PC-9 (cell line): ENCODE measurements around the gene IRS1. TPM values are rescaled to one million over a fixed set of nuclear protein-coding genes. Genes with fewer than 3 reads are reported as not detected.

Source experiments
- BruUV-seq: library from RNA; stranded (reverse); fragments of 400-500 nt; replicated peaks from 2 replicates; lab custom pipeline; 2021; lab: Mats Ljungman, UMichigan
- CTCF ChIA-PET: fragments of 300-600 bp; sonication (Branson Sonifier 250); formaldehyde crosslinking; loops from one replicate; lab custom pipeline; 2022; ENCODE audit warnings: antibody characterized with exemption; lab: Charles Lee
- POLR2A ChIA-PET: fragments of 300-600 bp; sonication (Branson Sonifier 250); formaldehyde crosslinking; loops from one replicate; lab custom pipeline; 2022; ENCODE audit warnings: antibody characterized with exemption; ENCODE audit not compliant: unreplicated experiment; lab: Charles Lee
- DNase-seq, 2 experiments: peaks; one replicate each; pipeline versions ENCODE4 v3.0.0 to v3.0.0-alpha.2; 2015 to 2022; ENCODE audit warnings: mixed read lengths in 1 of 2
- H2AFZ ChIP-seq: fragments of 200-600 bp; sonication (generic); 2 replicates; pipeline ENCODE4 v1.8.1; 2017; ENCODE audit warnings: antibody characterized with exemption
- H3F3A ChIP-seq: fragments of 200-600 bp; sonication (generic); 2 replicates; pipeline ENCODE4 v1.8.1; 2017; ENCODE audit warnings: antibody characterized with exemption, mild to moderate bottlenecking, low read depth; ENCODE audit not compliant: insufficient read depth
- H3K27ac ChIP-seq: fragments of 200-600 bp; sonication (generic); 2 replicates; pipeline ENCODE4 v1.6.1; 2016; ENCODE audit warnings: mixed run types
- H3K27me3 ChIP-seq: fragments of 200-600 bp; sonication (generic); 2 replicates; pipeline ENCODE4 v1.6.1; 2016; ENCODE audit warnings: low read depth, mixed run types; ENCODE audit not compliant: insufficient read depth
- H3K36me3 ChIP-seq: fragments of 200-600 bp; sonication (generic); 2 replicates; pipeline ENCODE4 v1.6.1; 2016; ENCODE audit warnings: low read depth, mixed run types
- H3K4me1 ChIP-seq: fragments of 200-600 bp; sonication (generic); replicated peaks from 2 replicates; pipeline ENCODE4 v1.6.1; 2016; ENCODE audit warnings: mixed run types; ENCODE audit not compliant: insufficient read depth
- H3K4me2 ChIP-seq: fragments of 200-600 bp; sonication (generic); 2 replicates; pipeline ENCODE4 v1.6.1; 2017; ENCODE audit warnings: mixed run types
- H3K4me3 ChIP-seq: fragments of 200-600 bp; sonication (generic); 2 replicates; pipeline ENCODE4 v1.6.1; 2016; ENCODE audit warnings: mixed run types
- H3K79me2 ChIP-seq: fragments of 200-600 bp; sonication (generic); 2 replicates; pipeline ENCODE4 v1.6.1; 2017; ENCODE audit warnings: low read depth, mixed run types
- H3K9me2 ChIP-seq: fragments of 200-600 bp; sonication (generic); 2 replicates; pipeline ENCODE4 v1.8.1; 2017; ENCODE audit warnings: mild to moderate bottlenecking; ENCODE audit not compliant: insufficient read depth
- H3K9me3 ChIP-seq: fragments of 200-600 bp; sonication (generic); 2 replicates; pipeline ENCODE4 v1.8.1; 2016; ENCODE audit warnings: low read depth; ENCODE audit not compliant: insufficient read depth
- H4K20me1 ChIP-seq: fragments of 200-600 bp; sonication (generic); 2 replicates; pipeline ENCODE4 v1.8.1; 2017; ENCODE audit not compliant: insufficient read depth
- EZH2 ChIP-seq: fragments of 200-600 bp; sonication (generic); IDR thresholded peaks from 2 replicates; pipeline ENCODE4 v1.8.0; 2017; ENCODE audit warnings: antibody characterized with exemption, low read depth
- intact Hi-C: fragments of 100-400 bp; cut with micrococcal nuclease; formaldehyde crosslinking; loops from one replicate; pipeline ENCODE4 v1.10.0; 2022; ENCODE audit not compliant: unreplicated experiment
- total RNA-seq: library from RNA; stranded (reverse); gene quantifications from 2 replicates; pipeline ENCODE4 v1.2.3, GENCODE V29; 2021
- TF ChIP-seq, protein P1 (sequence below): fragments of 200-600 bp; sonication (generic); conservative IDR thresholded peaks from 2 replicates; pipeline ENCODE4 v1.6.1; 2017; ENCODE audit warnings: mixed run types, antibody characterized with exemption, mild to moderate bottlenecking, moderate library complexity

Gene IRS1
- total RNA-seq, 1 experiment from 2014 or later, result 28.6 TPM

GRCh38 chr2:226720948-226721347 is 78.7 kb downstream of the IRS1 start:
- BruUV-seq, result no TSS peak
- Histone ChIP-seq H3F3A (no peaks in the 10 kb centered on the region), H3K9me3 (no peaks in the 10 kb centered on the region), H2AFZ (no peak overlapping the region), H3K4me1 (no peaks in the 10 kb centered on the region), H3K27me3 (no peaks in the 10 kb centered on the region), H4K20me1 (no peaks in the 10 kb centered on the region), H3K9me2 (no peaks in the 10 kb centered on the region), H3K36me3 (no peaks in the 10 kb centered on the region), H3K27ac (no peak overlapping the region), H3K79me2 (no peaks in the 10 kb centered on the region), H3K4me2 (no peak overlapping the region), H3K4me3 (no peak overlapping the region)
- DNase-seq, result no peak
- POLR2A ChIA-PET, result interaction anchor here (0.6 kb wide), 1 partner anchor 635 kb away, joined by 3 read pairs; no protein-coding TSS in a partner anchor
- intact Hi-C loops, result no loop called here
- TF ChIP-seq, protein P1, sequence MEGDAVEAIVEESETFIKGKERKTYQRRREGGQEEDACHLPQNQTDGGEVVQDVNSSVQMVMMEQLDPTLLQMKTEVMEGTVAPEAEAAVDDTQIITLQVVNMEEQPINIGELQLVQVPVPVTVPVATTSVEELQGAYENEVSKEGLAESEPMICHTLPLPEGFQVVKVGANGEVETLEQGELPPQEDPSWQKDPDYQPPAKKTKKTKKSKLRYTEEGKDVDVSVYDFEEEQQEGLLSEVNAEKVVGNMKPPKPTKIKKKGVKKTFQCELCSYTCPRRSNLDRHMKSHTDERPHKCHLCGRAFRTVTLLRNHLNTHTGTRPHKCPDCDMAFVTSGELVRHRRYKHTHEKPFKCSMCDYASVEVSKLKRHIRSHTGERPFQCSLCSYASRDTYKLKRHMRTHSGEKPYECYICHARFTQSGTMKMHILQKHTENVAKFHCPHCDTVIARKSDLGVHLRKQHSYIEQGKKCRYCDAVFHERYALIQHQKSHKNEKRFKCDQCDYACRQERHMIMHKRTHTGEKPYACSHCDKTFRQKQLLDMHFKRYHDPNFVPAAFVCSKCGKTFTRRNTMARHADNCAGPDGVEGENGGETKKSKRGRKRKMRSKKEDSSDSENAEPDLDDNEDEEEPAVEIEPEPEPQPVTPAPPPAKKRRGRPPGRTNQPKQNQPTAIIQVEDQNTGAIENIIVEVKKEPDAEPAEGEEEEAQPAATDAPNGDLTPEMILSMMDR, result no peak
- TF ChIP-seq EZH2, result no peak
- CTCF ChIA-PET, result no interaction called here

DNA sequence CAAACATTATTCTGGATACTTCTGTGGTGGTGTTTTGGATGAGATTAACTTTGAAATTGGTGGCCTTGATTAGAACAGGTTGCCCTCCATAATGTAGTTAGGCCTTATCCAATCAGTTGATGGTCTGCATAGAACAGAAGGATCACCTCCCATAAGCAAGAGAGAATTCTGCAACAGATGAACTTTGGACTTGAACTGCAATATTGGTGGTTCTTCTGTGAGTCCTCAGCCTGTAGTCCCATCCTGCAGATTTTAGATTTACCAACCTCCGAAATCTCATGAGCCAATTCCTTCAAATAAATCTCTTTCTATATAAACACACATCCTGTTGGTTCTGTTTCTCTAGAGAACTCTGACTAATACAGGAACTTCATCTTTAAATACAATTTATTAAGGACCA is 81.9 kb downstream of the IRS1 start:
- ChIA-PET POLR2A (no interaction called here), CTCF (no interaction called here)
- H4K20me1 ChIP-seq, result no peaks in the 10 kb centered on the region
- BruUV-seq, result no TSS peak
- no peaks in the 10 kb centered on the region for H3K27me3 ChIP-seq
- H2AFZ ChIP-seq, result no peak overlapping the region
- no peak overlapping the region for H3K4me2 ChIP-seq
- no peaks in the 10 kb centered on the region for H3K9me2 ChIP-seq
- no peak overlapping the region for H3K4me3 ChIP-seq
- intact Hi-C loops, result no loop called here
- TF ChIP-seq EZH2, result no peak
- TF ChIP-seq, protein P1, result no peak
- no peaks in the 10 kb centered on the region for H3K79me2 ChIP-seq
- no peak for DNase-seq
- no peak overlapping the region for H3K27ac ChIP-seq
- H3F3A ChIP-seq, result no peaks in the 10 kb centered on the region; the same call in 1 of the 2 replicates
- 0 out of 2 replicates have a peak, but pooled peaks cover 4% of the 10 kb centered on the region for H3K9me3 ChIP-seq
- H3K4me1 ChIP-seq, result no peaks in the 10 kb centered on the region
- H3K36me3 ChIP-seq, result no peaks in the 10 kb centered on the region

DNA sequence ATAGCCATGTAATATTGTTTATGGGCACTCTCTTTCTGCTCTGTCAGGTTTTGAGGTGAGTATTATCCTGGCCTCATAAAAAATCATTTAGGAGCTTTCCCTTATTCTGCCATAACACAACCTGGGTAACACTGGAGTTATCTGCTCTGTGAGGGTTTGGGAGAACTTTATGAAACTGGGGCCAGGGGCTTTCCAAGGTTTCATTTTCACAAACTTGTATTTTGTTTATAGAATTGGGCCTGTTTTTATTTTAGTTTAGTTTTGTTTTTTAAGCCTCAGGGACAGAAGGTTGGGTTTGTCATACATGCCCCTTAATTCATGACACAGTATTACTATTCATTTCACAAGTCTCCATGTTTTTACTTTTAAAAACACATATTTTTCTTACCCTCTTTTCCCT is 83.5 kb downstream of the IRS1 start:
- no peak for DNase-seq
- no peaks in the 10 kb centered on the region for H3K36me3 ChIP-seq
- no TSS peak for BruUV-seq
- no peaks in the 10 kb centered on the region for H4K20me1 ChIP-seq
- H3K27ac ChIP-seq, result no peak overlapping the region
- ChIA-PET CTCF (no interaction called here), POLR2A (no interaction called here)
- 0 out of 2 replicates have a peak, but pooled peaks cover 4% of the 10 kb centered on the region for H3K9me3 ChIP-seq
- no peak for TF ChIP-seq EZH2
- TF ChIP-seq, protein P1, result no peak
- no peaks in the 10 kb centered on the region for H3K79me2 ChIP-seq
- no peaks in the 10 kb centered on the region; the same call in 1 of the 2 replicates for H3F3A ChIP-seq
- no peaks in the 10 kb centered on the region; the same call in 1 of the 2 replicates for H3K9me2 ChIP-seq
- H3K27me3 ChIP-seq, result no peaks in the 10 kb centered on the region
- no peak overlapping the region for H3K4me3 ChIP-seq
- H3K4me1 ChIP-seq, result no peaks in the 10 kb centered on the region
- intact Hi-C loops, result no loop called here
- no peak overlapping the region for H2AFZ ChIP-seq
- H3K4me2 ChIP-seq, result no peak overlapping the region
